IMR-90 (cell line): ENCODE data around the gene PCID2. TPM values are rescaled to one million over a fixed set of nuclear protein-coding genes. Genes with fewer than 3 reads are reported as not detected.

ENCODE experiments used
- ATAC-seq: fragments of 200-7000 bp; cut with Tn5 transposase; 2 replicates; pipeline ENCODE4 v1.9.1; 2020; ENCODE audit warnings: low read depth, mild to moderate bottlenecking, moderate library complexity
- BruUV-seq: library from RNA; stranded (reverse); fragments of 400-500 nt; replicated peaks from 2 replicates; lab custom pipeline; 2021; lab: Mats Ljungman, UMichigan
- CTCF ChIA-PET: fragments of 300-600 bp; formaldehyde crosslinking; extraction: SDS; loops from one replicate; lab custom pipeline; 2021; ENCODE audit warnings: antibody characterized with exemption; lab: Yijun Ruan, JAX
- POLR2A ChIA-PET: fragments of 300-600 bp; sonication (Branson Sonifier 250); formaldehyde crosslinking; loops from one replicate; lab custom pipeline; 2022; ENCODE audit warnings: antibody characterized with exemption; ENCODE audit not compliant: unreplicated experiment; lab: Charles Lee
- DNase-seq: peaks from one replicate; pipeline ENCODE4 v3.0.0; 2013
- H2AFZ ChIP-seq: replicated peaks from 2 replicates; pipeline ENCODE3; 2013; ENCODE audit warnings: low read length, mild to moderate bottlenecking; ENCODE audit not compliant: poor library complexity
- H2AK5ac ChIP-seq: 2 replicates; pipeline ENCODE4 v1.6.1; 2013; ENCODE audit warnings: low read depth, low read length, inconsistent platforms
- H2AK9ac ChIP-seq: replicated peaks from 2 replicates; pipeline ENCODE3; 2013; ENCODE audit warnings: mild to moderate bottlenecking, low read depth, low read length, moderate library complexity; ENCODE audit not compliant: poor library complexity
- H2BK120ac ChIP-seq: 2 replicates; pipeline ENCODE4 v1.6.1; 2013; ENCODE audit warnings: low read depth, low read length, inconsistent platforms
- H2BK15ac ChIP-seq: 3 replicates; pipeline ENCODE4 v1.6.1; 2013; ENCODE audit warnings: low read depth, low read length, inconsistent platforms
- H2BK20ac ChIP-seq: 2 replicates; pipeline ENCODE4 v1.6.1; 2013; ENCODE audit warnings: low read depth, mild to moderate bottlenecking, inconsistent platforms, low read length, moderate library complexity
- H2BK5ac ChIP-seq: 2 replicates; pipeline ENCODE4 v1.6.1; 2013; ENCODE audit warnings: mild to moderate bottlenecking, low read depth, low read length, inconsistent platforms; ENCODE audit not compliant: poor library complexity, severe bottlenecking
- H3K14ac ChIP-seq: replicated peaks from 2 replicates; pipeline ENCODE4 v1.6.1; 2013; ENCODE audit warnings: low read depth, low read length, inconsistent platforms
- H3K18ac ChIP-seq: 2 replicates; pipeline ENCODE4 v1.6.1; 2013; ENCODE audit warnings: low read depth, low read length, control low read depth
- H3K23ac ChIP-seq: 2 replicates; pipeline ENCODE4 v1.6.1; 2013; ENCODE audit warnings: low read depth, low read length, inconsistent platforms
- H3K27ac ChIP-seq: 2 replicates; pipeline ENCODE4 v1.5.1; 2013; ENCODE audit warnings: mild to moderate bottlenecking, control low read depth, low read length; ENCODE audit not compliant: insufficient read depth
- H3K27me3 ChIP-seq: 2 replicates; pipeline ENCODE4 v1.6.1; 2013; ENCODE audit warnings: low read length; ENCODE audit not compliant: control insufficient read depth, insufficient read depth
- H3K36me3 ChIP-seq: 2 replicates; pipeline ENCODE4 v1.6.1; 2013; ENCODE audit warnings: low read length, mixed read lengths; ENCODE audit not compliant: control insufficient read depth, insufficient read depth
- H3K4ac ChIP-seq: 2 replicates; pipeline ENCODE4 v1.6.1; 2013; ENCODE audit warnings: low read depth, low read length, inconsistent platforms
- H3K4me1 ChIP-seq: 2 replicates; pipeline ENCODE4 v1.6.1; 2013; ENCODE audit warnings: low read length, mixed read lengths; ENCODE audit not compliant: control insufficient read depth, insufficient read depth
- H3K4me2 ChIP-seq: 2 replicates; pipeline ENCODE4 v1.6.1; 2013; ENCODE audit warnings: low read depth, mild to moderate bottlenecking, control low read depth, low read length, moderate library complexity
- H3K4me3 ChIP-seq: 2 replicates; pipeline ENCODE4 v1.5.1; 2013; ENCODE audit warnings: low read depth, mild to moderate bottlenecking, control low read depth, low read length, moderate library complexity; ENCODE audit not compliant: insufficient read depth
- H3K56ac ChIP-seq: 2 replicates; pipeline ENCODE4 v1.6.1; 2013; ENCODE audit warnings: low read length, inconsistent platforms; ENCODE audit not compliant: insufficient read depth; ENCODE audit errors: extremely low read depth
- H3K79me1 ChIP-seq, 2 experiments: 2 replicates each; pipeline ENCODE4 v1.6.1; 2013; ENCODE audit warnings: low read length in 2 of 2, inconsistent platforms in 1 of 2, low read depth in 1 of 2
- H3K9ac ChIP-seq: 2 replicates; pipeline ENCODE4 v1.6.1; 2013; ENCODE audit warnings: low read depth, low read length, control low read depth
- H3K9me1 ChIP-seq: 2 replicates; pipeline ENCODE4 v1.6.1; 2013; ENCODE audit warnings: low read length, inconsistent platforms; ENCODE audit not compliant: insufficient read depth
- H3K9me3 ChIP-seq: 2 replicates; pipeline ENCODE4 v1.6.1; 2013; ENCODE audit warnings: low read length; ENCODE audit not compliant: control insufficient read depth, insufficient read depth
- H4K20me1 ChIP-seq: 2 replicates; pipeline ENCODE4 v1.6.1; 2013; ENCODE audit warnings: low read length, inconsistent platforms; ENCODE audit not compliant: insufficient read depth
- H4K5ac ChIP-seq: 2 replicates; pipeline ENCODE4 v1.6.1; 2013; ENCODE audit warnings: mild to moderate bottlenecking, low read depth, low read length, control low read depth
- H4K8ac ChIP-seq, 2 experiments: 2 replicates each; pipeline ENCODE4 v1.6.1; 2013; ENCODE audit warnings: low read depth in 2 of 2, low read length in 2 of 2, control low read depth in 1 of 2, inconsistent platforms in 1 of 2
- H4K91ac ChIP-seq: 2 replicates; pipeline ENCODE4 v1.6.1; 2013; ENCODE audit warnings: low read depth, low read length, inconsistent platforms; ENCODE audit not compliant: insufficient read depth
- BHLHE40 ChIP-seq: fragments of 150-350 bp; IDR thresholded peaks from 2 replicates; pipeline ENCODE4 v1.6.1; 2016; ENCODE audit warnings: mild to moderate bottlenecking, low read depth, low read length
- CEBPB ChIP-seq: IDR thresholded peaks from 2 replicates; pipeline ENCODE4 v1.6.1; 2012; ENCODE audit warnings: low read depth, low read length, improper control_type of control experiment
- CTCF ChIP-seq: conservative IDR thresholded peaks from 2 replicates; pipeline ENCODE4 v1.5.1; 2012; ENCODE audit warnings: mild to moderate bottlenecking, low read depth, low read length, improper control_type of control experiment
- ELK1 ChIP-seq: fragments of 150-350 bp; IDR thresholded peaks from 2 replicates; pipeline ENCODE4 v1.6.1; 2016; ENCODE audit warnings: low read depth, mild to moderate bottlenecking, low read length, moderate library complexity, borderline replicate concordance
- FOS ChIP-seq: fragments of 150-350 bp; IDR thresholded peaks from 2 replicates; pipeline ENCODE4 v1.6.1; 2016; ENCODE audit warnings: low read depth, low read length
- MAFK ChIP-seq: IDR thresholded peaks from 2 replicates; pipeline ENCODE4 v1.6.1; 2012; ENCODE audit warnings: low read depth, low read length, improper control_type of control experiment
- MXI1 ChIP-seq: IDR thresholded peaks from 2 replicates; pipeline ENCODE4 v1.6.1; 2012; ENCODE audit warnings: low read depth, mild to moderate bottlenecking, low read length, moderate library complexity, borderline replicate concordance
- NFE2L2 ChIP-seq: fragments of 150-350 bp; IDR thresholded peaks from 2 replicates; pipeline ENCODE4 v1.6.1; 2016; ENCODE audit warnings: low read depth, mild to moderate bottlenecking, low read length
- RAD21 ChIP-seq: IDR thresholded peaks from 2 replicates; pipeline ENCODE4 v1.6.1; 2012; ENCODE audit warnings: low read length, improper control_type of control experiment
- RCOR1 ChIP-seq: IDR thresholded peaks from 2 replicates; pipeline ENCODE4 v1.6.1; 2012; ENCODE audit warnings: mild to moderate bottlenecking, low read length, improper control_type of control experiment; ENCODE audit not compliant: insufficient replicate concordance
- RFX5 ChIP-seq: IDR thresholded peaks from 2 replicates; pipeline ENCODE4 v1.8.0; 2012; ENCODE audit warnings: low read depth, mild to moderate bottlenecking, low read length, moderate library complexity
- WGBS, 2 experiments: methylation state at CpG; one replicate each; pipeline versions ENCODE4 v1.1.5 to v1.1.7; 2013; ENCODE audit warnings: missing lambda C conversion rate in 2 of 2; ENCODE audit not compliant: insufficient read length in 1 of 2; ENCODE audit errors: extremely low coverage in 2 of 2; 5-methylcytosine and 5-hydroxymethylcytosine counted together
- dilution Hi-C: fragments of 300-500 bp; cut with HindIII; formaldehyde crosslinking; loops from one replicate; pipeline ENCODE4 v1.14.3; 2018; ENCODE audit warnings: low sequenced_read_pairs; ENCODE audit not compliant: unreplicated experiment
- in situ Hi-C: fragments of 300-500 bp; cut with MboI; formaldehyde crosslinking; loops from 3 replicates; pipeline ENCODE4 v1.14.3; 2019; ENCODE audit warnings: low sequenced_read_pairs, inconsistent platforms, mixed read lengths
- intact Hi-C: fragments of 100-400 bp; cut with micrococcal nuclease; formaldehyde crosslinking; loops from 2 replicates; pipeline ENCODE4 v1.10.0; 2022
- polyA plus RNA-seq, 3 experiments: library from polyadenylated mRNA; depleted of rRNA; stranded (reverse); fragments of >200 nt; gene quantifications; 2 replicates each; pipeline ENCODE4 v1.2.3, GENCODE V29; 2012; ENCODE audit warnings: low replicate concordance in 1 of 3
- total RNA-seq: library from RNA; depleted of rRNA; stranded (reverse); fragments of >200 nt; gene quantifications from 2 replicates; pipeline ENCODE4 v1.2.3, GENCODE V29; 2012

PCID2 gene
- total and polyA plus RNA-seq, 2 of the 4 experiments (the other 2 are of a cell fraction): 83.5 to 90.9 TPM

- Histone ChIP-seq H2BK5ac (no peak overlapping the region), H3K9ac (no peak overlapping the region), H3K4me2 (no peak overlapping the region), H4K20me1 (peaks cover 6% of the 10 kb centered on the region; the same call in 1 of the 2 replicates), H2AK5ac (no peak overlapping the region), H2BK15ac (no peak overlapping the region), H2BK120ac (no peak overlapping the region), H3K27ac (no peak overlapping the region), H3K4me1 (peaks cover 25% of the 10 kb centered on the region), H3K56ac (no peak overlapping the region), H3K4ac (no peak overlapping the region), H3K9me1 (peaks cover 21% of the 10 kb centered on the region), H3K4me3 (no peak overlapping the region), H3K36me3 (peaks cover 36% of the 10 kb centered on the region), H4K91ac (no peak overlapping the region), H2AK9ac (no peak overlapping the region), H3K79me1 (peaks cover 35 to 63% of the 10 kb centered on the region in 2 experiments), H3K23ac (no peak overlapping the region), H4K8ac (no peak overlapping the region), H2AFZ (no peak overlapping the region), H3K27me3 (no peaks in the 10 kb centered on the region), H3K14ac (no peak overlapping the region), H2BK20ac (no peak overlapping the region), H4K5ac (no peak overlapping the region), H3K18ac (no peak overlapping the region), H3K9me3 (no peaks in the 10 kb centered on the region)
- in situ Hi-C loops (no loop called here), intact Hi-C loops (no loop called here), dilution Hi-C loops (no loop called here)
- ChIA-PET POLR2A (no interaction called here), CTCF (no interaction called here)
- 93% methylated on average over 5 of the region's 9 CpGs; no CpG with 5 or more reads in 1 of the 2 experiments for WGBS, 2 experiments
- DNase-seq: no peak
- ATAC-seq: no peak
- no peak for TF ChIP-seq FOS
- no peak for TF ChIP-seq RAD21
- no peak for TF ChIP-seq MAFK
- no peak for TF ChIP-seq CTCF
- TF ChIP-seq RCOR1: no peak
- TF ChIP-seq ELK1: no peak
- no peak for TF ChIP-seq RFX5
- no peak for TF ChIP-seq BHLHE40
- TF ChIP-seq MXI1: no peak
- TF ChIP-seq NFE2L2: no peak
- no peak for TF ChIP-seq CEBPB
- BruUV-seq: no TSS peak
Observed at GRCh38 chr13:113196970-113197737, 11.3 kb downstream of the PCID2 start.
